Upper lobe of right lung (tissue), 1 donor: ENCODE data around the gene PER2. TPM values are rescaled to one million over a fixed set of nuclear protein-coding genes. Genes with fewer than 3 reads are reported as not detected.

Experiments used
- ATAC-seq: fragments of 200-7000 bp; cut with Tn5 transposase; one replicate; pipeline ENCODE4 v1.9.1; 2020; ENCODE audit warnings: mild to moderate bottlenecking, moderate library complexity
- DNase-seq: peaks from one replicate; pipeline ENCODE4 v3.0.0-alpha.2; 2020
- H3K27ac ChIP-seq: fragments of 200-600 bp; one replicate; pipeline ENCODE4 v1.8.0; 2022
- H3K27me3 ChIP-seq: fragments of 200-600 bp; one replicate; pipeline ENCODE4 v1.8.0; 2022; ENCODE audit warnings: mild to moderate bottlenecking
- H3K36me3 ChIP-seq: fragments of 200-600 bp; one replicate; pipeline ENCODE4 v1.8.0; 2022
- H3K4me1 ChIP-seq: fragments of 200-600 bp; one replicate; pipeline ENCODE4 v1.8.0; 2022
- H3K4me3 ChIP-seq: fragments of 200-600 bp; one replicate; pipeline ENCODE4 v1.8.0; 2022; ENCODE audit warnings: mild to moderate bottlenecking
- H3K9me3 ChIP-seq: fragments of 200-600 bp; one replicate; pipeline ENCODE4 v1.8.0; 2022
- CTCF ChIP-seq: fragments of 200-600 bp; IDR thresholded peaks from one replicate; pipeline ENCODE4 v1.8.0; 2022; ENCODE audit warnings: antibody characterized with exemption
- intact Hi-C: fragments of 100-400 bp; cut with DNase I; formaldehyde crosslinking; loops from one replicate; pipeline ENCODE4 v1.11.0; 2022
- total RNA-seq: library from RNA; stranded (reverse); fragmentation: NEBNext Ultra II Directional; extraction: Animal tissue kit (Norgen Biotek cat#: 25700); gene quantifications from one replicate; pipeline ENCODE4 v1.2.1, GENCODE V29; 2021
- donor health status: DM: no; HTN: yes; CAD: no; lungs with severe emphysema.

Gene PER2
- total RNA-seq, 1 donor from 2014 or later = 22.7 TPM

GRCh38 chr2:238220892-238221521, 67.4 kb downstream of the PER2 start:
- H3K27ac ChIP-seq = no peak overlapping the region
- no peaks in the 10 kb centered on the region for H3K27me3 ChIP-seq
- no peak for TF ChIP-seq CTCF
- no peaks in the 10 kb centered on the region for H3K9me3 ChIP-seq
- H3K36me3 ChIP-seq = no peaks in the 10 kb centered on the region
- H3K4me1 ChIP-seq = no peaks in the 10 kb centered on the region
- intact Hi-C loops = no loop called here
- peak overlapping the region; percentile 16 for H3K4me3 ChIP-seq
- DNase-seq (no peak), ATAC-seq (peak; percentile 79)

GRCh38 chr2:238220274-238220891, 68.0 kb downstream of the PER2 start:
- no peaks in the 10 kb centered on the region for H3K9me3 ChIP-seq
- no peak overlapping the region for H3K27ac ChIP-seq
- H3K4me1 ChIP-seq = no peaks in the 10 kb centered on the region
- intact Hi-C loops = no loop called here
- TF ChIP-seq CTCF = no peak
- no peaks in the 10 kb centered on the region for H3K27me3 ChIP-seq
- no peaks in the 10 kb centered on the region for H3K36me3 ChIP-seq
- no peak overlapping the region for H3K4me3 ChIP-seq
- DNase-seq (no peak), ATAC-seq (no peak)

- Histone ChIP-seq H3K27ac (no peak overlapping the region), H3K27me3 (no peaks in the 10 kb centered on the region), H3K4me3 (no peak overlapping the region), H3K4me1 (no peaks in the 10 kb centered on the region), H3K9me3 (no peaks in the 10 kb centered on the region), H3K36me3 (no peaks in the 10 kb centered on the region)
- TF ChIP-seq CTCF = no peak
- no peak for ATAC-seq
- intact Hi-C loops = no loop called here
- no peak for DNase-seq
Observed at GRCh38 chr2:238216651-238217184, 71.7 kb downstream of the PER2 start.

GRCh38 chr2:238207006-238207405, 81.4 kb downstream of the PER2 start:
- Histone ChIP-seq H3K9me3 (no peaks in the 10 kb centered on the region), H3K4me3 (no peak overlapping the region), H3K27ac (no peak overlapping the region), H3K4me1 (peaks cover 9% of the 10 kb centered on the region), H3K36me3 (no peaks in the 10 kb centered on the region), H3K27me3 (no peaks in the 10 kb centered on the region)
- intact Hi-C loops = no loop called here
- no peak for TF ChIP-seq CTCF
- DNase-seq (no peak), ATAC-seq (no peak)

- Histone ChIP-seq H3K27me3 (no peaks in the 10 kb centered on the region), H3K4me3 (peak overlapping the region; percentile 74), H3K36me3 (no peaks in the 10 kb centered on the region), H3K27ac (peak overlapping the region; percentile 89), H3K9me3 (no peaks in the 10 kb centered on the region), H3K4me1 (peaks cover 25% of the 10 kb centered on the region)
- intact Hi-C loops = no loop called here
- no peak for TF ChIP-seq CTCF
- DNase-seq (no peak), ATAC-seq (no peak)
Observed at GRCh38 chr2:238203973-238204683, 84.3 kb downstream of the PER2 start.
